CD14-positive monocyte (primary cell): ENCODE results near the gene NRXN3. TPM values are rescaled to one million over a fixed set of nuclear protein-coding genes. Genes with fewer than 3 reads are reported as not detected.

ENCODE experiments used
- DNase-seq, 3 donors: peaks; one replicate each; pipeline ENCODE4 v3.0.0-alpha.2; 2011 to 2022
- H2AFZ ChIP-seq: 2 replicates; pipeline ENCODE4 v1.6.0; 2012; ENCODE audit warnings: mild to moderate bottlenecking, low read depth, low read length, inconsistent platforms; ENCODE audit not compliant: insufficient read depth, poor library complexity, severe bottlenecking
- H3K27ac ChIP-seq, 2 donors: 1 replicate in 1 of 2; 2 replicates in 1 of 2; pipeline ENCODE4 v1.5.1; 2012 to 2013; ENCODE audit warnings: low read length in 2 of 2, control low read depth in 1 of 2, inconsistent platforms in 1 of 2, low read depth in 1 of 2, mild to moderate bottlenecking in 1 of 2
- H3K27me3 ChIP-seq, 2 donors: one replicate each; pipeline versions ENCODE4 v1.6.0 to v1.6.1; 2011 to 2013; ENCODE audit warnings: low read length in 2 of 2; ENCODE audit not compliant: control insufficient read depth in 2 of 2, insufficient read depth in 2 of 2
- H3K36me3 ChIP-seq, 2 donors: replicated peaks in 1 of 2; 1 replicate in 1 of 2; 2 replicates in 1 of 2; pipeline versions ENCODE4 v1.5.1 to v1.6.1; 2012 to 2013; ENCODE audit warnings: low read length in 2 of 2, control low read depth in 1 of 2, inconsistent platforms in 1 of 2, mild to moderate bottlenecking in 1 of 2; ENCODE audit not compliant: insufficient read depth in 2 of 2, control insufficient read depth in 1 of 2
- H3K4me1 ChIP-seq, 2 donors: 1 replicate in 1 of 2; 2 replicates in 1 of 2; pipeline versions ENCODE4 v1.5.1 to v1.6.1; 2012 to 2013; ENCODE audit warnings: low read length in 2 of 2, control low read depth in 1 of 2, inconsistent platforms in 1 of 2, mild to moderate bottlenecking in 1 of 2, moderate library complexity in 1 of 2; ENCODE audit not compliant: insufficient read depth in 2 of 2, control insufficient read depth in 1 of 2
- H3K4me2 ChIP-seq: replicated peaks from 2 replicates; pipeline ENCODE3; 2012; ENCODE audit warnings: low read length, moderate library complexity, mild to moderate bottlenecking; ENCODE audit not compliant: poor library complexity, severe bottlenecking; ENCODE audit errors: extremely low read depth
- H3K4me3 ChIP-seq, 3 experiments: fragments of 200-600 bp in 1 of 3; sonication (generic) in 1 of 3; replicated peaks in 1 of 3; 1 replicate in 2 of 3; 2 replicates in 1 of 3; pipeline ENCODE4 v1.5.1; 2011 to 2013; ENCODE audit warnings: low read length in 3 of 3, mild to moderate bottlenecking in 3 of 3, control low read depth in 2 of 3, low read depth in 2 of 3, inconsistent platforms in 1 of 3, moderate library complexity in 1 of 3
- H3K79me2 ChIP-seq: 2 replicates; pipeline ENCODE4 v1.6.0; 2012; ENCODE audit warnings: mild to moderate bottlenecking, control low read depth, inconsistent platforms, low read length, moderate library complexity; ENCODE audit not compliant: insufficient read depth
- H3K9ac ChIP-seq: 2 replicates; pipeline ENCODE4 v1.6.0; 2017; ENCODE audit warnings: low read length, mild to moderate bottlenecking; ENCODE audit not compliant: insufficient read depth, poor library complexity, severe bottlenecking
- H3K9me3 ChIP-seq, 2 donors: replicated peaks in 1 of 2; 1 replicate in 1 of 2; 2 replicates in 1 of 2; pipeline versions ENCODE4 v1.5.1 to v1.6.1; 2012 to 2013; ENCODE audit warnings: low read length in 2 of 2, control low read depth in 1 of 2; ENCODE audit not compliant: control insufficient read depth in 1 of 2, insufficient read depth in 1 of 2
- H4K20me1 ChIP-seq: 2 replicates; pipeline ENCODE4 v1.6.0; 2012; ENCODE audit warnings: mild to moderate bottlenecking, low read length, control low read depth, moderate library complexity; ENCODE audit not compliant: insufficient read depth
- H3K27ac Mint-ChIP-seq, 7 donors: one replicate each; pipeline ENCODE4 v1.8.0; 2020; ENCODE audit warnings: mild to moderate bottlenecking in 7 of 7, mixed read lengths in 7 of 7, moderate library complexity in 6 of 7, inconsistent platforms in 2 of 7
- H3K27me3 Mint-ChIP-seq, 3 donors: one replicate each; pipeline ENCODE4 v1.8.0; 2021 to 2022; ENCODE audit warnings: low read depth in 3 of 3, mild to moderate bottlenecking in 3 of 3, mixed read lengths in 3 of 3, moderate library complexity in 3 of 3, inconsistent platforms in 1 of 3
- H3K36me3 Mint-ChIP-seq, 2 donors: one replicate each; pipeline ENCODE4 v1.8.0; 2020; ENCODE audit warnings: mixed read lengths in 2 of 2, inconsistent platforms in 1 of 2, mild to moderate bottlenecking in 1 of 2
- H3K4me1 Mint-ChIP-seq: one replicate; pipeline ENCODE4 v1.8.0; 2020; ENCODE audit warnings: mild to moderate bottlenecking, mixed read lengths
- H3K4me3 Mint-ChIP-seq, 2 donors: one replicate each; pipeline ENCODE4 v1.8.0; 2020; ENCODE audit warnings: mild to moderate bottlenecking in 2 of 2, mixed read lengths in 2 of 2, moderate library complexity in 1 of 2
- H3K9me3 Mint-ChIP-seq, 7 donors: one replicate each; pipeline ENCODE4 v1.8.0; 2020 to 2022; ENCODE audit warnings: mixed read lengths in 7 of 7, mild to moderate bottlenecking in 6 of 7, moderate library complexity in 6 of 7, inconsistent platforms in 2 of 7
- CTCF ChIP-seq: fragments of 200-600 bp; IDR thresholded peaks from one replicate; pipeline ENCODE4 v1.8.0; 2022; ENCODE audit warnings: antibody characterized with exemption, mild to moderate bottlenecking
- WGBS: methylation state at CpG from one replicate; pipeline ENCODE4 v1.1.5; 2013; ENCODE audit warnings: missing lambda C conversion rate; ENCODE audit not compliant: insufficient coverage; 5-methylcytosine and 5-hydroxymethylcytosine counted together
- intact Hi-C, 2 donors: fragments of 100-400 bp; cut with micrococcal nuclease; formaldehyde crosslinking; loops; one replicate each; pipeline versions ENCODE4 v1.15.0 to v1.15.1; 2023
- polyA plus RNA-seq, 3 donors: library from polyadenylated mRNA; depleted of rRNA in 1 of 3; unstranded in 2 of 3; stranded (reverse) in 1 of 3; fragments of 300-500 nt in 2 of 3; fragments of >200 nt in 1 of 3; fragmentation: Illumina TruSeq in 2 of 3; gene quantifications; 1 replicate in 2 of 3; 2 replicates in 1 of 3; pipeline ENCODE4 v1.2.3, GENCODE V29; 2012 to 2021

Gene NRXN3
- polyA plus RNA-seq, 3 donors, result not detected

- DNase-seq, result no peak
- Mint-ChIP-seq H3K27ac (no peak overlapping the region), H3K4me3 (no peak overlapping the region), H3K9me3 (peaks cover 0 to 1% (median 0%) of the 10 kb centered on the region in 7 donors), H3K27me3 (peaks cover 4 to 8% (median 5%) of the 10 kb centered on the region in 3 donors), H3K36me3 (no peaks in the 10 kb centered on the region), H3K4me1 (no peaks in the 10 kb centered on the region)
- TF ChIP-seq CTCF, result no peak
- H3K36me3 ChIP-seq, result no peaks in the 10 kb centered on the region
- no peak overlapping the region for H3K4me2 ChIP-seq
- H3K9ac ChIP-seq, result no peak overlapping the region
- no peak overlapping the region for H3K4me3 ChIP-seq
- H3K9me3 ChIP-seq, result no peaks in the 10 kb centered on the region
- intact Hi-C loops, result no loop called here
- WGBS, result 80% methylated on average over 1 of the region's 2 CpGs
- no peak overlapping the region for H2AFZ ChIP-seq
- H3K4me1 ChIP-seq, result peaks cover 0 to 2% of the 10 kb centered on the region in 2 donors
- peaks cover 0 to 2% of the 10 kb centered on the region in 2 donors for H3K27me3 ChIP-seq
- H4K20me1 ChIP-seq, result no peaks in the 10 kb centered on the region
- H3K79me2 ChIP-seq, result no peaks in the 10 kb centered on the region
- H3K27ac ChIP-seq, result no peak overlapping the region
These were observed 137.5 kb downstream of the NRXN3 start for GRCh38 chr14:78307671-78308070.

DNA sequence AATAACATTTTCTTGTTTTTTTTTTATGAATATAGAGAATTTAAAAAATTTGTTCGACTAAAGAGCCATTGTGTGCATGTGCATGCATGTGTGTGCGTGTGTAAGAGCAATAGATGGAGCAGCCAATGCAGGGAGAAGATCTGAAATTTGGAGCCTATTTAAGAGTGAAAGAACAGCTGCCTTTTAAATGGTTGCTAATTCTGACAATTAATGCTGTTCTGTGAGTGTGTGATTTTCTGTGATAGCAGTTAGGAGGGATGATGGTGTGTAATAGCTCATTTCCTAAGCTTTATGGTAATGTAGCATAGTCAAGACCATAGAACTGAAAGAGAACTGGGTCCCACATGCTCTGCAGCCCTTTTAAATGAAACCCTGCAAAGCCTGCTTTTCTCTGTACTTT is 137.9 kb downstream of the NRXN3 start:
- Mint-ChIP-seq H3K4me3 (no peak overlapping the region), H3K9me3 (no peaks in the 10 kb centered on the region), H3K36me3 (no peaks in the 10 kb centered on the region), H3K27ac (no peak overlapping the region), H3K27me3 (peaks cover 3 to 8% (median 4%) of the 10 kb centered on the region in 3 donors), H3K4me1 (no peaks in the 10 kb centered on the region)
- Histone ChIP-seq H3K36me3 (no peaks in the 10 kb centered on the region), H3K4me1 (peaks cover 0 to 3% of the 10 kb centered on the region in 2 donors), H3K4me3 (no peak overlapping the region), H3K9ac (no peak overlapping the region), H4K20me1 (no peaks in the 10 kb centered on the region), H3K79me2 (no peaks in the 10 kb centered on the region), H3K27ac (no peak overlapping the region), H3K4me2 (no peak overlapping the region), H3K27me3 (peaks cover 0 to 2% of the 10 kb centered on the region in 2 donors), H3K9me3 (no peaks in the 10 kb centered on the region), H2AFZ (no peak overlapping the region)
- WGBS, result 91% methylated on average over 2 of the region's 2 CpGs
- DNase-seq, result no peak
- intact Hi-C loops, result no loop called here
- no peak for TF ChIP-seq CTCF
